GM19438 (cell line): Measurements from ENCODE around the gene CYP27B1.
"Not testable (repeated sequence)": the region's sequence is repeated elsewhere in the genome, so short reads cannot be mapped to it uniquely, and the experiment has no call there.

Experiments used
- ATAC-seq: cut with Tn5 transposase; IDR thresholded peaks from one replicate; pipeline ENCODE4 v1.9.1; 2021; ENCODE audit warnings: low read depth; ENCODE audit not compliant: unreplicated experiment

Gene CYP27B1

DNA sequence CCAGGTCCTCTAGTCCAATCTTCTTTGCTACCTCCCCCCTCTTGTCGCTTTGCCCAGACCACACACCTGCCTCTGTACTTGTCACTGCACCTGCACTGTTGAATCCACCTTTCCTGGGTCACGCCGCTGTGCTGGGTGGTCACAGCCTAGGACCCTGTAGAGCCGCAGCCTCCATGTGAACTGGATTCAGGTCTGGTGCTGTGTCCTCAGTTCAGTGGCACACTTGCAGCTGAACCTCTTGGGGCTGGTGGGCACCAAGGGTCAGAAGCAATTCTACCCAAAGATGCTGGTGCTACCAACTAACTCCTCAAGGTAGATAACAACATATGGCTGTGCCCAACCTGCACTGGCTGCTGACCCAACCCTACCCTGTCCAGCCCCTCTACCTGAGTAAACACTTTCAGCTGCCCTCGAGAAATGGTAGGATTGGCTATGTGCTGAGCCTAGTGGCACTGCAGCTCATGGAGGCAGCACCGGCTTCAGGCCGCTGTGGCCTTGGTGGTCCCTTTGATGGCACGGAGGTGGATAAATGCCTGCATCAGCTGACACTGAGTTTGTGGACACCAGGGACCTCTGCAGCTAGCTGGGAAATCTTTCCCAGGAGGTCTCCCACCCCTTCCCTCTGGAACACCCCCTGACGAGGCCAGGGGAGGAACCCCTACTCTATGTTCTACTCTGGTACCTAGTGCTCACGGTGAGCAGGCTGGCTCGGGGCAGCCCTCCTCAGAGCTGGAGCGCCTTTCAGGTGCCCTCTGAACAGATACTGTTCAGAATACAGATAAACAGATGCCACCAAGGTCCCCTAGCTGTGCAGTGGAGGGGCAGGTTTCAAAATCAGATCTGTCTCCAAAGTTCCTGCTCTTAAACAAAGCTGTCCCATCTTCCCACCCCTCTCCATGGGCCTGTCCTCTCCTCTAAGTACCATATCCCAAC, 42.6 kb downstream of the CYP27B1 start:
- no peak for ATAC-seq

GRCh38 chr12:57723630-57723962, 43.3 kb downstream of the CYP27B1 start:
- no peak for ATAC-seq

DNA sequence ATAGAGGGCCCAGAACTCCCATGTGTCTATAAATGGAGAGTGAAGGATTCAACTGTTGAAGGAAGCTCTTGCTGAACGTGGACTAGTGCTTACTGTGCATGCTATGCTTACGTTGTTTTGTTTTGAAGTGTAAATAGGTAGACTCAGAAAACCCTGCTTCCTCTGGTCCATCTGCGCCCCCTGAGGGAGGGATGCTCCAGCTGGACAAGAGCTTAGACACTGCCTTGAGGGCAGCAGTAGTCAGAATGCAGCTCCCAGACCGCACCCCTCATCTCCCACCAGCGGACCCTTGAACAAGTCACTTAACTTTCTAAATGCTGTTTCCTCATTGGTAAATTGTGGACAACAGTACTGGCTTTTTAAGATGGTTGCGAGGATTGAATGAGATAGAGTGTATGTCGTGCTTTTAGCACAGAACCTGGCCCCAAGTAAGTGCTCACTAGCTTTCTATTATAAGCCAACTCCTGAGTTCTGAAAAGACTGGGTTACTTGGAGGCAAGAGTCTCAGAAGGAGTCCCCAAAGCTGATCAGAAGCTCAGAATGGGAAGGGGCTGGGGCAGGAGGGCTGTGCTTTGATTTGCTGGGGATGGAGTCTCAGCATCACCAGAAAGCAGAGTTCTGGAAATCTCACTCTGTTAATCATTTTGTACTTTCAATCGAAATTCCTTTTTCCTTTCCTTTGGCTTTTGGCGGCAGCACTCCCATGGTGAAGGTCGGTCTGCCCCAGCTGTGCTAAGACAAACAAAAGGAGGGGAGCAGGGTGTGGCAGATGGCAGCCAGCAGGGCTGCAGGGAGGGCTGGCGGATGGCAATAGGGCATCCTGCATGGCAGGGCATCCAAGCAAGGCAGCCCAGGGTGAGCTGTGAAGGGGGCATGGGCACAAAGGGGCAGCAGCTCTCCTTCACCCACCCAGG, 43.9 kb downstream of the CYP27B1 start:
- ATAC-seq: no peak

GRCh38 chr12:57721846-57722608, 44.9 kb downstream of the CYP27B1 start:
- ATAC-seq: not testable (repeated sequence)

GRCh38 chr12:57720606-57721595, 46.0 kb downstream of the CYP27B1 start:
- ATAC-seq: no peak

DNA sequence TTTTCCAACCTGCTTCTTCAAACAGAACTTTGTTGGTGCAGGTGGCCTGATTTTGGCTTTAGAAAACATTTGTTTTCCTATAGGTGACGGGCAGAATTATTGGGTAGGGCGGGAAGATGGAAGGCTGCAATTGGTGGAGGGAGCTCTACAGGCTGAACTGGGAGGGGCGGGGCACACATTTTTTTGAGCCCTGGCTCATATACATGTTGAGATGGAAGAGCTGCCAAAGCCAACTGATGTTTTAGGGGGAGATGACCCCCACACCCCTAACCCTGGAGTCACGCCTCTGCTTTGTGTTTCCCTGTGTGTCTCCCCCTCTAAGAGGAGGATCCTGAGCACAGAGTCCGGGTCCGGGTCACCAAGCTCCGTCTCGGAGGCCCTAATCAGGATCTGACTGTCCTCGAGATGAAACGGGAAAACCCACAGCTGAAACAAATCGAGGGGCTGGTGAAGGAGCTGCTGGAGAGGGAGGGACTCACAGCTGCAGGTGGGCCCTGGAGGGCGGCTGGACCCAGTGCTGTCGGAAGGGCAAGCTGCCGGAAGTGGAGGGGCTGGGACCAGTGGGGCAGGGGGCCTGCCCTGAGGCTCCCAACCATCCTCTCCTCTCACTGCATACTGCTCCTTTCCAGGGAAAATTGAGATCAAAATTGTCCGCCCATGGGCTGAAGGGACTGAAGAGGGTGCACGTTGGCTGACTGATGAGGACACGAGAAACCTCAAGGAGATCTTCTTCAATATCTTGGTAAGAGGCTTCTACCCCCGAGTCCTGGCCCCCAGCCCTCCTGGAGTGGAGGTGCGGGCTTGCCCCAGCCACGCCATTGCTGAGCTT, 46.9 kb downstream of the CYP27B1 start:
- no peak for ATAC-seq

DNA sequence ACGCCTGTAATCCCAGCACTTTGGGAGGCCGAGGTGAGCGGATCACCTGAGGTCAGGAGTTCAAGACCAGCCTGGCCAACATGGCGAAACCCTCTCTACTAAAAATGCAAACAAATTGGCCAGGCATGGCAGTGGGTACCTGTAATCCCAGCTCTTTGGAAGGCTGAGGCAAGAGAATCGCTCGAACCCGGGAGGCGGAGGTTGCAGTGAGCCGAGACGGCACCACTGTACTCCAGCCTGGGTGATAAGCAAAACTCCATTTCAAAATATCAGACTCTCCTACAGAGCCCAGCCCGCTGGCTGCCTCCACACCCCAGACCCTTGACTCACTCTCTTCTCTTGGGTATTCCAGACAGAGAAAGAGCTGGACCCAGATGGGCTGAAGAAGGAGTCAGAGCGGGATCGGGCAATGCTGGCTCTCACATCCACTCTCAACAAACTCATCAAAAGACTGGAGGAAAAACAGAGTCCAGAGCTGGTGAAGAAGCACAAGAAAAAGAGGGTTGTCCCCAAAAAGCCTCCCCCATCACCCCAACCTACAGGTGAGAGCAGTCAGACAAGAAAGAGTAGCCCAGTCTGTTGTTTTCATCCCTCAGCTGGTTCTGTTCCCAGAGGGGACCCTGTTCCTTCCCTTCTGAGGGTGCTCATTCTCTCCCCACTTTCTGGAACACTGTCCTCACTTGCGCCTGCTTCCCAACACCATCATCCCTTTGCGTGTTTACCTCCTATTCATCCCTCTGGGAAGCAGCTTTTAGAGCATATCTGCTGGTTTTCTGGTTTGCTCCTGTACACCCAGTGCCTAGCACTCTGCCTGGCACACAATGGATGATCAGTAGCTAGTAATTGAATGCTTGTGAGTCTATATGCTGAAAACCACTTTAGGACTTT, 48.0 kb downstream of the CYP27B1 start:
- ATAC-seq: no peak

DNA sequence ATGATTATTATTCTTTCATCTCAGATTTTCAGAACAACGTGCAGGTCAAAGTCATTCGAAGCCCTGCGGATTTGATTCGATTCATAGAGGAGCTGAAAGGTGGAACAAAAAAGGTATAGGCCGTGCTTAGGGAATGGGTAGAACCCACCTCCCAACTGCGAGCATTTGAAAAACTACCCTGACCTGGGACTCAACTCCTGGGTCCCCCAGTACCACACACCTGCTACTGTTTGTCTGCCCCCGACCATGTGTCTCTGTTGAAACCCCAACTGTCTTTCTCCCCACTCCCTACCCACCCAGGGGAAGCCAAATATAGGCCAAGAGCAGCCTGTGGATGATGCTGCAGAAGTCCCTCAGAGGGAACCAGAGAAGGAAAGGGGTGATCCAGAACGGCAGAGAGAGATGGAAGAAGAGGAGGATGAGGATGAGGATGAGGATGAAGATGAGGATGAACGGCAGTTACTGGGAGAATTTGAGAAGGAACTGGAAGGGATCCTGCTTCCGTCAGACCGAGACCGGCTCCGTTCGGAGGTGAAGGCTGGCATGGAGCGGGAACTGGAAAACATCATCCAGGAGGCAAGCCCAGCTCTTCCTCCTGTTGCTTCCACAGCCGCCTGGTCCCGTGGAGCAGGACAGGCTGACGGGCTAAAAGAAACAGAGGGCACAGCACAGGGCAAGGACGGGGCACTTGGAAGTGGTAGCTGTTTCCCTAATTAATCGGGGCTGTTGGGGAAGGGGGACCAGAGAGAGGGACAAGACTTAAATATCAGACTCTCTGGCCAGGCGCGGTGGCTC, 48.8 kb downstream of the CYP27B1 start:
- no peak for ATAC-seq

- no peak for ATAC-seq
These were observed 49.7 kb downstream of the CYP27B1 start for GRCh38 chr12:57717131-57717530.

- ATAC-seq: no peak
These were observed 50.6 kb downstream of the CYP27B1 start for GRCh38 chr12:57716305-57716704.

DNA sequence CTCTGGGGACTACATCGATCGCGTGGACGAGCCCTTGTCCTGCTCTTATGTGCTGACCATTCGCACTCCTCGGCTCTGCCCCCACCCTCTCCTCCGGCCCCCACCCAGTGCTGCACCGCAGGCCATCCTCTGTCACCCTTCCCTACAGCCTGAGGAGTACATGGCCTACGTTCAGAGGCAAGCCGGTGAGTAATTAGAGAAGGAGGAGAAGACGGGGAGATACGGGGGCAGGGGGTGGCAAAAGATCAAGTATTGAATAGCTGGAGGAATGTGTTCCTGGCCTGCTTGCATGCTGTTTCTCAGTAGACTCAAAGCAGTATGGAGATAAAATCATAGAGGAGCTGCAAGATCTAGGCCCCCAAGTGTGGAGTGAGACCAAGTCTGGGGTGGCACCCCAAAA, 51.1 kb downstream of the CYP27B1 start:
- ATAC-seq: no peak

- not testable (repeated sequence) for ATAC-seq
These were observed 51.7 kb downstream of the CYP27B1 start for GRCh38 chr12:57715036-57715748.

DNA sequence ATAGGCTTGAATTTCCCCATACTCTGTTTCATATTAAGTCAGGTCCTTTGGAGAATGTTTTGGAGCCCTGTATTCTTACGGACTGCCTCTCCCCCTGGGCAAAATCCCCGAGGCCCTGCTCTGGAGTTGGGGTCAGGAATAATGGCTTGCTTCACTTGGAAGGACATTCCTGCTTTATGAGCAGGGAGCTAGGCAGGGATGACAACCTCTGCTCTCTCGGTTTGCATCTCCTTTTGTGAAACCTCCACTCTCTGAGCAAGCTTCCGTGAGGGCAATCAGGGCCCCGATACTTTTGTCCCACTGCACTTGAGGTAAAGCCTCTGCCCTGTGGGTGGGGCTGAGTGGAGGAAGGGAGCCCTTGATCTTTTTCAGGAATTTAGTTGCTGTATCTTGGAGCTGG, 53.7 kb downstream of the CYP27B1 start:
- no peak for ATAC-seq

DNA sequence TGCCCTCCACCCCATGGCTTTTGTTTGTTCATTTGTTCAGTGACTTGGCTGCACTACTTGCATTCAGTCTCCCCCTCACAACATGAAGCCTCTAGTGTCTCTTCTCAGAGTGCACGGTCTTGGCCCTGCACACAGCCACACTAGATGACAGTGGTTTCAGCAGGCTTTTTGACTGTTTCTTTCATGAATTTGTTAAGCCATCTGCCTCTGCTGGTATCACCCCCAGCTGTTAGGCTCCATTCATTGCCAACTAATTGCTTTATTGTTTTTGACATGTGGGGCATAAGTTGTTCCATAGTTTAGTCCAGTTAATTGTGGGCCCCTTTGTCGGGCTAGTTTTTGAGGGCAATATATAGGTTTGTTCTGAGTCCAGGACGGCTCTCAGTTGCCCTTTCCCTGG, 54.2 kb downstream of the CYP27B1 start:
- no peak for ATAC-seq
